Hepatocyte (in vitro differentiated cells): ENCODE measurements around the gene ZEB1. TPM values are rescaled to one million over a fixed set of nuclear protein-coding genes. Genes with fewer than 3 reads are reported as not detected.

Experiments used
- DNase-seq: peaks from one replicate; pipeline ENCODE4 v3.0.0-alpha.2; 2016; ENCODE audit warnings: low spot score
- H2AFZ ChIP-seq: fragments of 200-600 bp; sonication (generic); 2 replicates; pipeline ENCODE4 v1.6.0; 2016; ENCODE audit warnings: antibody characterized with exemption, mild to moderate bottlenecking
- H3K27ac ChIP-seq: fragments of 200-600 bp; sonication (generic); 2 replicates; pipeline ENCODE4 v1.5.1; 2016; ENCODE audit warnings: mild to moderate bottlenecking
- H3K27me3 ChIP-seq: fragments of 200-600 bp; sonication (generic); 2 replicates; pipeline ENCODE4 v1.6.1; 2016
- H3K36me3 ChIP-seq: fragments of 200-600 bp; sonication (generic); replicated peaks from 2 replicates; pipeline ENCODE4 v1.5.1; 2016; ENCODE audit warnings: low read depth; ENCODE audit not compliant: insufficient read depth
- H3K4me1 ChIP-seq: fragments of 200-600 bp; sonication (generic); 2 replicates; pipeline ENCODE4 v1.5.1; 2016; ENCODE audit warnings: mild to moderate bottlenecking, moderate library complexity; ENCODE audit not compliant: insufficient read depth
- H3K4me2 ChIP-seq: fragments of 200-600 bp; sonication (generic); 2 replicates; pipeline ENCODE4 v1.6.0; 2016
- H3K4me3 ChIP-seq: fragments of 200-600 bp; sonication (generic); 2 replicates; pipeline ENCODE4 v1.5.1; 2016; ENCODE audit warnings: mild to moderate bottlenecking
- H3K79me2 ChIP-seq: fragments of 200-600 bp; sonication (generic); 2 replicates; pipeline ENCODE4 v1.6.0; 2017; ENCODE audit warnings: mild to moderate bottlenecking
- H3K9me2 ChIP-seq: fragments of 200-600 bp; sonication (generic); replicated peaks from 2 replicates; pipeline ENCODE4 v1.6.0; 2017; ENCODE audit warnings: mild to moderate bottlenecking; ENCODE audit not compliant: insufficient read depth
- H3K9me3 ChIP-seq: fragments of 200-600 bp; sonication (generic); 2 replicates; pipeline ENCODE4 v1.5.1; 2016; ENCODE audit warnings: low read depth, mild to moderate bottlenecking
- H4K20me1 ChIP-seq: fragments of 200-600 bp; sonication (generic); 2 replicates; pipeline ENCODE4 v1.6.0; 2016; ENCODE audit warnings: mild to moderate bottlenecking; ENCODE audit not compliant: insufficient read depth, poor library complexity, severe bottlenecking
- CTCF ChIP-seq: fragments of 200-600 bp; sonication (generic); IDR thresholded peaks from 2 replicates; pipeline ENCODE4 v1.5.1; 2016; ENCODE audit warnings: antibody characterized with exemption, mild to moderate bottlenecking; ENCODE audit not compliant: poor library complexity
- EZH2 ChIP-seq: fragments of 200-600 bp; sonication (generic); IDR thresholded peaks from 2 replicates; pipeline ENCODE4 v1.6.1; 2016; ENCODE audit warnings: antibody characterized with exemption, mild to moderate bottlenecking, borderline replicate concordance
- EZH2phosphoT487 ChIP-seq: fragments of 200-600 bp; sonication (generic); IDR thresholded peaks from one replicate; pipeline ENCODE4 v1.6.1; 2018; ENCODE audit warnings: antibody characterized with exemption, mild to moderate bottlenecking, low read depth, moderate library complexity; ENCODE audit not compliant: unreplicated experiment, severe bottlenecking
- WGBS: methylation state at CpG from one replicate; pipeline ENCODE4 v1.1.6; 2016; ENCODE audit warnings: low lambda C conversion rate; ENCODE audit errors: missing lambda C conversion rate; 5-methylcytosine and 5-hydroxymethylcytosine counted together
- polyA plus RNA-seq: library from polyadenylated mRNA; unstranded; fragments of >200 nt; fragmentation: Nextera tagmentation; extraction: Ambion mirVana; gene quantifications from 2 replicates; pipeline ENCODE4 v1.2.1, GENCODE V29; 2016
- total RNA-seq: library from RNA; depleted of rRNA; stranded (reverse); fragments of >200 nt; gene quantifications from 2 replicates; pipeline ENCODE4 v1.2.3, GENCODE V29; 2014

Gene ZEB1
- total and polyA plus RNA-seq, 2 experiments from 2014 or later = 13.6 to 14.3 TPM

GRCh38 chr10:31303212-31303611, 15.8 kb upstream of the ZEB1 start:
- Histone ChIP-seq H4K20me1 (no peaks in the 10 kb centered on the region), H2AFZ (no peak overlapping the region), H3K79me2 (no peaks in the 10 kb centered on the region), H3K4me3 (no peak overlapping the region), H3K9me2 (no peaks in the 10 kb centered on the region), H3K9me3 (no peaks in the 10 kb centered on the region), H3K27ac (no peak overlapping the region), H3K27me3 (no peaks in the 10 kb centered on the region), H3K4me1 (no peaks in the 10 kb centered on the region), H3K36me3 (no peaks in the 10 kb centered on the region), H3K4me2 (no peak overlapping the region)
- DNase-seq = no peak
- TF ChIP-seq EZH2 = no peak
- no peak for TF ChIP-seq EZH2phosphoT487
- no peak for TF ChIP-seq CTCF
- 95% methylated on average over 3 of the region's 3 CpGs for WGBS

GRCh38 chr10:31304291-31304970, 14.6 kb upstream of the ZEB1 start:
- H4K20me1 ChIP-seq = no peaks in the 10 kb centered on the region
- H2AFZ ChIP-seq = no peak overlapping the region
- no peaks in the 10 kb centered on the region for H3K27me3 ChIP-seq
- H3K9me2 ChIP-seq = no peaks in the 10 kb centered on the region
- no peak overlapping the region for H3K4me3 ChIP-seq
- no peak overlapping the region for H3K27ac ChIP-seq
- no peaks in the 10 kb centered on the region for H3K79me2 ChIP-seq
- TF ChIP-seq EZH2 (no peak), CTCF (no peak), EZH2phosphoT487 (no peak)
- no peaks in the 10 kb centered on the region for H3K4me1 ChIP-seq
- H3K36me3 ChIP-seq = no peaks in the 10 kb centered on the region
- DNase-seq = no peak
- 71% methylated on average over 6 of the region's 6 CpGs for WGBS
- H3K4me2 ChIP-seq = no peak overlapping the region
- H3K9me3 ChIP-seq = no peaks in the 10 kb centered on the region

DNA sequence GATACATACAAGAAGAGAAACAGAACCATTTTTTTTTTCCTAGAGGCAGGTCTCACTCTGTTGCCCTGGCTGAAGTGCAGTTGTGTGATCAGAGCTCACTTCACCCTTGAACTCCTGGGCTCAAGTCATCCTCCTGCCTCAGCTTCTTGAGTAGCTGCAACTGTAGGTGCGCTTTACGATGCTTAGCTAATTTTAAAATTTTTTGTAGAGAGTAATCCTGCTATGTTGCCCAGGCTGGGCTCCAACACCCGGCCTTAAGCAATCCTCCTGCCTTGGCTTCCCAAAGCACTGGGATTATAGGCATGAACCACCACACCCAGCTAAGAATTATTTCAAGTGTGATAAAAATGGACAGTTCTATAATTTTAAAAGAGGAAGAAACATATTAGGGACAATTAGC, 5.6 kb upstream of the ZEB1 start:
- no peaks in the 10 kb centered on the region for H4K20me1 ChIP-seq
- WGBS = 95% methylated on average over 3 of the region's 3 CpGs
- no peaks in the 10 kb centered on the region for H3K79me2 ChIP-seq

More for the DNA sequence above, 5.6 kb upstream of the ZEB1 start:
- no peaks in the 10 kb centered on the region for H3K27me3 ChIP-seq
- H3K4me2 ChIP-seq = no peak overlapping the region
- TF ChIP-seq EZH2phosphoT487 = no peak
- TF ChIP-seq EZH2 = no peak
- TF ChIP-seq CTCF = no peak
- H2AFZ ChIP-seq = no peak overlapping the region
- H3K4me1 ChIP-seq = no peaks in the 10 kb centered on the region
- no peak overlapping the region for H3K4me3 ChIP-seq
- no peak for DNase-seq
- no peaks in the 10 kb centered on the region for H3K9me2 ChIP-seq
- H3K27ac ChIP-seq = no peak overlapping the region
- H3K36me3 ChIP-seq = no peaks in the 10 kb centered on the region
- H3K9me3 ChIP-seq = no peaks in the 10 kb centered on the region
